ENCODE measurements around the gene NOLC1.
A peak's percentile ranks its signal among the peaks of the same experiment; 100 is the strongest.

GRCh38 chr10:102120142-102120990 is 31.8 kb upstream of the NOLC1 start, which contains the start of gene LDB1:
- TF ChIP-seq POLR2A (IDR thresholded peaks at IDR 0.05) (peak; percentile 96 to 97), CTCF (IDR thresholded peaks at IDR 0.05) (peak in 3 of 4 experiments; percentile 4 to 25 (median 6)), EP300 (IDR thresholded peaks at IDR 0.05) (no peak), POLR2AphosphoS5 (IDR thresholded peaks at IDR 0.05) (peak; percentile 96)

Measured in gastroesophageal sphincter (tissue), 3 donors.